Upper lobe of left lung (tissue), 6 donors: ENCODE results near the gene ANKRD62. TPM values are rescaled to one million over a fixed set of nuclear protein-coding genes. Genes with fewer than 3 reads are reported as not detected.
"Not testable (repeated sequence)": the region's sequence is repeated elsewhere in the genome, so short reads cannot be mapped to it uniquely, and the experiment has no call there.

Source experiments
- ATAC-seq, 2 donors: fragments of 200-7000 bp; cut with Tn5 transposase; one replicate each; pipeline ENCODE4 v1.9.1; 2022; ENCODE audit warnings: mild to moderate bottlenecking in 2 of 2, moderate library complexity in 2 of 2; ENCODE audit not compliant: low FRiP score in 2 of 2
- DNase-seq, 2 donors: peaks; one replicate each; pipeline ENCODE4 v3.0.0-alpha.2; 2019 to 2020
- H3K27ac ChIP-seq, 4 donors: fragments of 200-600 bp; sonication (generic); one replicate each; pipeline ENCODE4 v1.5.1; 2016 to 2019
- H3K27me3 ChIP-seq, 4 donors: fragments of 200-600 bp; sonication (generic); one replicate each; pipeline ENCODE4 v1.5.1; 2017 to 2019
- H3K36me3 ChIP-seq, 4 donors: fragments of 200-600 bp; sonication (generic); one replicate each; pipeline ENCODE4 v1.5.1; 2016 to 2019
- H3K4me1 ChIP-seq, 4 donors: fragments of 200-600 bp; sonication (generic); one replicate each; pipeline ENCODE4 v1.5.1; 2018 to 2019
- H3K4me3 ChIP-seq, 4 donors: fragments of 200-600 bp; sonication (generic); one replicate each; pipeline ENCODE4 v1.5.1; 2017 to 2019; ENCODE audit warnings: mild to moderate bottlenecking in 2 of 4, moderate library complexity in 1 of 4
- H3K9me3 ChIP-seq, 4 donors: fragments of 200-600 bp; sonication (generic); one replicate each; pipeline ENCODE4 v1.5.1; 2018 to 2019
- EP300 ChIP-seq, 4 donors: sonication (generic); formaldehyde crosslinking; IDR thresholded peaks; one replicate each; pipeline ENCODE4 v1.5.1; 2017; ENCODE audit warnings: antibody characterized with exemption in 4 of 4, control low read depth in 2 of 4
- POLR2A ChIP-seq, 4 donors: fragments of 450-650 bp; IDR thresholded peaks; one replicate each; pipeline ENCODE4 v1.5.1; 2016 to 2017; ENCODE audit warnings: antibody characterized with exemption in 4 of 4, mild to moderate bottlenecking in 2 of 4
- POLR2AphosphoS5 ChIP-seq, 2 donors: sonication (generic); formaldehyde crosslinking; IDR thresholded peaks; one replicate each; pipeline ENCODE4 v1.5.1; 2017; ENCODE audit warnings: antibody characterized with exemption in 2 of 2
- WGBS, 2 donors: methylation state at CpG; one replicate each; pipeline ENCODE4 v1.1.5; 2017 to 2018; 5-methylcytosine and 5-hydroxymethylcytosine counted together
- total RNA-seq, 6 donors: library from RNA; depleted of rRNA in 4 of 6; stranded (reverse); fragments of >200 nt in 4 of 6; gene quantifications; one replicate each; pipeline versions ENCODE4 v1.1.0 to v1.2.1, GENCODE V29; 2016 to 2021
- TF ChIP-seq, protein P1 (sequence below), 6 experiments: fragments of 450-650 bp in 4 of 6; fragments of 200-600 bp in 2 of 6; sonication (generic) in 2 of 6; IDR thresholded peaks; one replicate each; pipeline ENCODE4 v1.5.1; 2016 to 2019; ENCODE audit warnings: antibody characterized with exemption in 6 of 6
- donor health status: DM: no; HTN: no; CAD: no; lungs with moderate emphysema.
- donor health status: DM: no; HTN: yes; CAD: no; lungs with severe emphysema.

The ANKRD62 gene
- total RNA-seq, 6 donors from 2014 or later = 0.30 to 6.3 (median 0.40) TPM; not detected in 3

DNA sequence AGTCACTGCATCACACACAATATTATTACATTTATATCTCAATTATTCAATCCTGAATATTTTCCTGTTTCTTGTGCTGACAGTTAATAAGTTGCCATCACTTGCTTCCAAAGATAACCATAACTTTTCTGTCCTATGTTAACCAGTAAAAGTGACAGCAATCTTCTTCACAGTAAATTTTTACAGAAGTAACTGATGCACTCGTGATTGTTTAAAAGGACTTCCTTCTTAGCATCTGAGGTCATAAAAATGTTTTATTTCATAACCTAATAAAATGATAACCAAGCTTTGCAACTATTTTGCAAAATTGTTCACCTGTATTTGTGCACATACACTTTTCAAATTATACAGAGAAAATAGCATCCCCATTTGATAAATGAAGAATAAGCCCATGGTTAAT lies 20.6 kb upstream of the ANKRD62 start:
- no peak for TF ChIP-seq POLR2A (IDR thresholded peaks at IDR 0.05)
- no peak for TF ChIP-seq POLR2AphosphoS5 (IDR thresholded peaks at IDR 0.05)
- TF ChIP-seq, protein P1, sequence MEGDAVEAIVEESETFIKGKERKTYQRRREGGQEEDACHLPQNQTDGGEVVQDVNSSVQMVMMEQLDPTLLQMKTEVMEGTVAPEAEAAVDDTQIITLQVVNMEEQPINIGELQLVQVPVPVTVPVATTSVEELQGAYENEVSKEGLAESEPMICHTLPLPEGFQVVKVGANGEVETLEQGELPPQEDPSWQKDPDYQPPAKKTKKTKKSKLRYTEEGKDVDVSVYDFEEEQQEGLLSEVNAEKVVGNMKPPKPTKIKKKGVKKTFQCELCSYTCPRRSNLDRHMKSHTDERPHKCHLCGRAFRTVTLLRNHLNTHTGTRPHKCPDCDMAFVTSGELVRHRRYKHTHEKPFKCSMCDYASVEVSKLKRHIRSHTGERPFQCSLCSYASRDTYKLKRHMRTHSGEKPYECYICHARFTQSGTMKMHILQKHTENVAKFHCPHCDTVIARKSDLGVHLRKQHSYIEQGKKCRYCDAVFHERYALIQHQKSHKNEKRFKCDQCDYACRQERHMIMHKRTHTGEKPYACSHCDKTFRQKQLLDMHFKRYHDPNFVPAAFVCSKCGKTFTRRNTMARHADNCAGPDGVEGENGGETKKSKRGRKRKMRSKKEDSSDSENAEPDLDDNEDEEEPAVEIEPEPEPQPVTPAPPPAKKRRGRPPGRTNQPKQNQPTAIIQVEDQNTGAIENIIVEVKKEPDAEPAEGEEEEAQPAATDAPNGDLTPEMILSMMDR (IDR thresholded peaks at IDR 0.05) = no peak
- no peak for TF ChIP-seq EP300 (IDR thresholded peaks at IDR 0.05)
- Histone ChIP-seq H3K27ac (no peak overlapping the region), H3K9me3 (no peaks in the 10 kb centered on the region), H3K36me3 (no peaks in the 10 kb centered on the region), H3K4me3 (no peak overlapping the region), H3K4me1 (no peaks in the 10 kb centered on the region), H3K27me3 (no peaks in the 10 kb centered on the region)
- 31 to 48% methylated on average over 1 of the region's 1 CpG for WGBS, 2 donors
- DNase-seq = no peak
- ATAC-seq = no peak

DNA sequence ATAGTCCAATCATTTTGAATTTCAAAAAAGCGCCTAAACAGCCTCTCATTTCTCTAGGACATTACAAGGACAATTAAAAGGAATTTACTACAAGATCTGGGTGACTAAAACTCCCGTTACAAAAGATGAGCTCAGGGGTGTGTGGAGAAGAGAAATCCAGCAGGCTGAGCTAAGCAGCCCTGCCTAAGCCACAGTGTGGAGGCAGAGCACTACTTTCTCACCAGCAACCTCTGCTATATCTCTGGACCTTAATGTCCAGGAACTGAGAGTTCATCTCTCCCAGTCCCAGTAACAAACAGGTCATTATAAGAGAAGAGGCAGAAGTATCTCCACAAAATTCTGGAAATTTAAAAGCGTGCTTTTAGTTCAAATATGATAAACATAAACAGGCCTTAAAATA lies 18.9 kb upstream of the ANKRD62 start:
- TF ChIP-seq POLR2AphosphoS5 (IDR thresholded peaks at IDR 0.05) (no peak), POLR2A (IDR thresholded peaks at IDR 0.05) (no peak), EP300 (IDR thresholded peaks at IDR 0.05) (no peak)
- TF ChIP-seq, protein P1 (IDR thresholded peaks at IDR 0.05) = no peak
- H3K27ac ChIP-seq = no peak overlapping the region
- 85 to 94% methylated on average over 3 of the region's 3 CpGs for WGBS, 2 donors
- peaks cover 0 to 3% (median 0%) of the 10 kb centered on the region in 4 donors for H3K4me1 ChIP-seq
- H3K36me3 ChIP-seq = no peaks in the 10 kb centered on the region
- no peak overlapping the region for H3K4me3 ChIP-seq
- ATAC-seq (no peak), DNase-seq (no peak)
- no peaks in the 10 kb centered on the region for H3K27me3 ChIP-seq
- no peaks in the 10 kb centered on the region for H3K9me3 ChIP-seq

DNA sequence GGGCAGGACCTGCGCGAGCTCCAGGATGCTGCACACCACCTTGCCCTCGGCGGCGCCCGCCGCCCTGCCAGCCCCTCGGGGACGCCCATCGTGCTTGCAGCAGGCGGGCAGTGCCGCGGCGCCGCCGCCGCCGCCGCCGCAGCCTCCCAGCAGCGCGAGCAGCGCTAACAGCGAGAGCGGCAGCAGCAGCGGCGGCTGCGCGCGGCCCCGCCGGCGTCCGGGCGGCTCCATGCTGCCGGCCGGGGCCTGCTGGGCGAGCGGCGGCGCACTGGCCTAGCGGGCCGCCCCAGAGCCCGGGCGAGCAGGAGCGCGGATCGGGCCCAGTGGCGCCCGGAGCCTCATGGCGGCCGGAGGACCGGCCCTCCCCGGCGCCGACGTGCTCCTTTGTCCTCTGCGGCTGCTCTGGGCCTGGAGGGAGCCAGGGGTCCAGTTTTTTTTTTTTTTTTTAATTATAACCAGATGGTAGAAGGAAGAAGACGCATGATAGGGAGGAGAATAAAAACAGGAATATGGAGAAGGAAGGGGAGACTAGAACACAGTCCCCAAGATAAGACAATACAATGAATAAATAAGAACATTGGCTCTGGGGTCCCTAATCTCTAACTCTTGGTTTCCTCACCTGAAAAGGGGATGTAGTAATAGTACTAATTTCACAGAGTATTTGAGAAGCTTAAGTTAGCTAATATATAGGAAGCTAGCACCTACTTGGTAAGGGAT lies 17.1 kb upstream of the ANKRD62 start:
- H3K27me3 ChIP-seq = no peaks in the 10 kb centered on the region
- ATAC-seq (peak in 1 of 2 donors; percentile 82), DNase-seq (peak; percentile 21 to 88)
- peak overlapping the region in 2 of 4 donors; percentile 21 to 39 for H3K4me3 ChIP-seq
- no peak overlapping the region for H3K27ac ChIP-seq
- no peak for TF ChIP-seq POLR2A (IDR thresholded peaks at IDR 0.05)
- TF ChIP-seq POLR2AphosphoS5 (IDR thresholded peaks at IDR 0.05) = no peak
- TF ChIP-seq, protein P1 (IDR thresholded peaks at IDR 0.05) = no peak
- TF ChIP-seq EP300 (IDR thresholded peaks at IDR 0.05) = no peak
- H3K9me3 ChIP-seq = no peaks in the 10 kb centered on the region
- no peaks in the 10 kb centered on the region for H3K36me3 ChIP-seq
- 27 to 50% methylated on average over 28 to 47 of the region's 59 CpGs for WGBS, 2 donors
- peaks cover 0 to 5% (median 0%) of the 10 kb centered on the region in 4 donors for H3K4me1 ChIP-seq

DNA sequence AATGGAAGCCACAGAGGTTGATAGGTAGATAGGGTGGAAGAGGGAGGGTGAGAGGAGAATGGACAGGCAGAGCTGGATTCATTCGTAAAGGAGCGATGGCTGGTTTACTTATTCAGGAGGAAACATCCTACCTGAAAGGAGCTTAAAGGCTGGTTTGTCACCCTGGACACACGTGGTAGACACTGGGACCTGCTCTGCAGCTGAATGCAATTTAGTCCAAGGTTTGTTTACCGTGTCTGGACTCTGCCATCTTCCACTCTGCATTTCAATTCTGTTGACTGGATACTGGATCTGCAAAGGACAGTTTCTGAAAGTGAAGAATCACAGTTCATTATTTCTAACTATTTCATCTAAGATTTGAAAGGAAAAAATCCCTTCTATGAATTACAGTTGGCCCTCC lies 15.6 kb upstream of the ANKRD62 start:
- not testable (repeated sequence) for H3K9me3 ChIP-seq, H3K4me3 ChIP-seq, H3K4me1 ChIP-seq, ATAC-seq, H3K36me3 ChIP-seq, H3K27me3 ChIP-seq, DNase-seq, H3K27ac ChIP-seq
- WGBS, 2 donors = 0 to 93% methylated on average over 1 to 2 of the region's 4 CpGs

DNA sequence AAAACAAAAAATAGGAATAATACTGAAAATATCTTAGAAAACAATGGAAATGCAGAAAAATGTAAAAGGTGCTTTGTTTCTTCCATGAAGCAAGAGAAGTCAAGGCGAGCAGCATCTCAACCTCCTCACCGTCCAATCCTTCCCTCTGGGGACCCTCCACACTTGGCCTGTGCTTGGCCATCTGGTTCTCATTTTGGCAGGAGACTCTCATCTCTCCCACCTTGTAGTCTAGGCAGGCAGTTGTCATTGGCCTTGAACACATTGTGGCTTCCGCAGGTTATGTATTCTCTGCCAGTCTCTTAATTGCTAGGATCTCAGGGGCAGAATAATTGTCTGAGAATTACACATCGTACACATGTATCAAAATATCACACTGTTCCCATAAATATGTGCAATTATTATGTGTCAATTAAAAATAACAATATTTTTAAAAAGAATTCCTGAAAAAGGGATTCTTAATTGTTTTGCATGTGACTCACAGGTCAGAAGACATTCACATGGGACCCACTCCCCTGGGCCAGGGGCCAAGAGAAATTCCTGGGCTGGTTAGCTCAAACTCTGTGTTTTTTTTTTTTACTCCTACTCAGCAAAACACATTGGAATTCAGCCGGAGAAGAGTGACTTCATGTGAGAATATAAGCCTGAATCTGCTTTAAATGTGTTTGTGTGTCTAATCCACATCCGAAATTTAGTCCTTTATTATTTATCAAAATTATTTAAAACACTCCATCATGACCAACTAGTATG lies 14.0 kb upstream of the ANKRD62 start:
- Histone ChIP-seq H3K9me3 (no peaks in the 10 kb centered on the region), H3K36me3 (no peaks in the 10 kb centered on the region), H3K4me3 (no peak overlapping the region), H3K27me3 (no peaks in the 10 kb centered on the region), H3K4me1 (peaks cover 0 to 5% (median 0%) of the 10 kb centered on the region in 4 donors), H3K27ac (no peak overlapping the region)
- TF ChIP-seq EP300 (IDR thresholded peaks at IDR 0.05) = no peak
- TF ChIP-seq, protein P1 (IDR thresholded peaks at IDR 0.05) = no peak
- TF ChIP-seq POLR2AphosphoS5 (IDR thresholded peaks at IDR 0.05) = no peak
- ATAC-seq (peak in 1 of 2 donors; percentile 60), DNase-seq (no peak)
- WGBS, 2 donors = 73 to 77% methylated on average over 6 of the region's 6 CpGs
